Thyroid gland (tissue), 4 donors: Measurements from ENCODE around the gene SLC8B1.

Experiments
- POLR2A ChIP-seq, 2 donors: fragments of 450-650 bp; IDR thresholded peaks; one replicate each; pipeline ENCODE4 v1.6.1; 2017; ENCODE audit warnings: antibody characterized with exemption in 2 of 2, mild to moderate bottlenecking in 2 of 2, moderate library complexity in 1 of 2
- TF ChIP-seq, protein P1 (sequence below), 6 experiments: fragments of 200-600 bp in 3 of 6; fragments of 450-650 bp in 3 of 6; sonication (generic) in 3 of 6; IDR thresholded peaks; one replicate each; pipeline ENCODE4 v1.5.1; 2016 to 2019; ENCODE audit warnings: antibody characterized with exemption in 6 of 6, mild to moderate bottlenecking in 2 of 6, inconsistent platforms in 1 of 6, moderate library complexity in 1 of 6

DNA sequence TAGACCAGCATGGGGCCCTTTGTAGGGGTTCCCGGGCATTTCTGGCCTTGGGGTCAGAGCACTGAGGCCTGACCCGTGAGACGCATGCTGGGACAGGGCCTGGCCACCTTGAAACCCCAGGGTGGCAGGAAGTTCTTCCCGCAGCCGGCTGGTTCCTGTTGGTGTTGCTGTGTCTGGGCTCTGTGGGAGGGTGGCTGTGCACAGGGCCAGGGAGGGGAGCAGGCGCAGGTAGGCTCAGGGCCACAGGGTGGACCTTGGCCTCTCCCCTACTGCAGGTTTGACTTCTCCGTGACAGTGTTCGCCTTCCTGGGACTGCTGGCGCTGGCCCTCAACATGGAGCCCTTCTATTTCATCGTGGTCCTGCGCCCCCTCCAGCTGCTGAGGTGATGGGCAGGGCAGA, 48.2 kb downstream of the SLC8B1 start:
- TF ChIP-seq, protein P1, sequence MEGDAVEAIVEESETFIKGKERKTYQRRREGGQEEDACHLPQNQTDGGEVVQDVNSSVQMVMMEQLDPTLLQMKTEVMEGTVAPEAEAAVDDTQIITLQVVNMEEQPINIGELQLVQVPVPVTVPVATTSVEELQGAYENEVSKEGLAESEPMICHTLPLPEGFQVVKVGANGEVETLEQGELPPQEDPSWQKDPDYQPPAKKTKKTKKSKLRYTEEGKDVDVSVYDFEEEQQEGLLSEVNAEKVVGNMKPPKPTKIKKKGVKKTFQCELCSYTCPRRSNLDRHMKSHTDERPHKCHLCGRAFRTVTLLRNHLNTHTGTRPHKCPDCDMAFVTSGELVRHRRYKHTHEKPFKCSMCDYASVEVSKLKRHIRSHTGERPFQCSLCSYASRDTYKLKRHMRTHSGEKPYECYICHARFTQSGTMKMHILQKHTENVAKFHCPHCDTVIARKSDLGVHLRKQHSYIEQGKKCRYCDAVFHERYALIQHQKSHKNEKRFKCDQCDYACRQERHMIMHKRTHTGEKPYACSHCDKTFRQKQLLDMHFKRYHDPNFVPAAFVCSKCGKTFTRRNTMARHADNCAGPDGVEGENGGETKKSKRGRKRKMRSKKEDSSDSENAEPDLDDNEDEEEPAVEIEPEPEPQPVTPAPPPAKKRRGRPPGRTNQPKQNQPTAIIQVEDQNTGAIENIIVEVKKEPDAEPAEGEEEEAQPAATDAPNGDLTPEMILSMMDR (IDR thresholded peaks at IDR 0.05), result no peak
- no peak for TF ChIP-seq POLR2A (IDR thresholded peaks at IDR 0.05)
